ENCODE measurements around the gene PDCD4. TPM values are rescaled to one million over a fixed set of nuclear protein-coding genes. Genes with fewer than 3 reads are reported as not detected.

Gene PDCD4
- total and polyA plus RNA-seq, 9 of the 15 experiments (the other 6 are each of a cell fraction or from before 2014, with no cell fraction given), result 12.9 to 44.1 (median 33.7) TPM

- Histone ChIP-seq H3K27me3 (ENCODE audit: control insufficient read depth in 2 of 2, insufficient read depth in 2 of 2, low read length in 2 of 2) (no peaks in the 10 kb centered on the region), H3K36me3 (ENCODE audit: control insufficient read depth, insufficient read depth, low read length) (peaks cover 31% of the 10 kb centered on the region; the same call in 2 of the 3 replicates), H3K4me3 (no peak overlapping the region), H3K9ac (ENCODE audit: insufficient read depth in 1 of 2, low read depth in 2 of 2, low read length in 2 of 2) (no peak overlapping the region), H3K9me3 (replicated peaks; ENCODE audit: control insufficient read depth, insufficient read depth, low read depth, low read length) (no peaks in the 10 kb centered on the region), H3K27ac (ENCODE audit: extremely low read depth, low read depth, low read length) (no peak overlapping the region), H3K4me2 (ENCODE audit: insufficient read depth, low read length) (no peak overlapping the region), H2AFZ (ENCODE audit: low read depth, low read length) (no peak overlapping the region), H4K20me1 (replicated peaks; ENCODE audit: control insufficient read depth, insufficient read depth, low read length) (no peaks in the 10 kb centered on the region), H3K9me1 (ENCODE audit: control insufficient read depth, insufficient read depth, low read length) (no peaks in the 10 kb centered on the region), H3K4me1 (replicated peaks in 1 of 2; ENCODE audit: control insufficient read depth in 2 of 2, insufficient read depth in 2 of 2, low read length in 2 of 2) (peaks cover 7 to 15% of the 10 kb centered on the region in 2 experiments; a peak in 4 of 5 replicates), H3K79me2 (ENCODE audit: control insufficient read depth, insufficient read depth, low read length) (no peaks in the 10 kb centered on the region)
- intact Hi-C loops (cut with micrococcal nuclease) (loop anchor here (5.0 kb wide), 1 partner anchor 68 kb away; no protein-coding TSS in a partner anchor), in situ Hi-C loops (cut with MboI) (no loop called here)
- POLR2A ChIA-PET, result no interaction called here
- 34% methylated on average over 5 of the region's 5 CpGs for WGBS (ENCODE audit: insufficient coverage, low coverage, missing lambda C conversion rate)
- ATAC-seq (no peak), FAIRE-seq (no peak), DNase-seq (ENCODE audit: extremely low read depth in 1 of 4, low spot score in 3 of 4) (no peak)
- CTCF ChIA-PET (ENCODE audit: low intra/inter-chr PET ratio), result no interaction called here
- no TSS peak for BruUV-seq (replicated peaks)
- TF ChIP-seq ZBTB9 (CRISPR knock-in tag; IDR thresholded peaks at IDR 0.05), result no peak
- no peak for TF ChIP-seq POU5F1 (IDR thresholded peaks at IDR 0.05; ENCODE audit: borderline replicate concordance, low read depth, low read length, partially characterized antibody)
- no peak for TF ChIP-seq ZNF584 (CRISPR knock-in tag; IDR thresholded peaks at IDR 0.05; ENCODE audit: low read depth)
- no peak for TF ChIP-seq ZNF232 (CRISPR knock-in tag; IDR thresholded peaks at IDR 0.05)
- no peak for TF ChIP-seq ATF3 (IDR thresholded peaks at IDR 0.05)
- no peak for TF ChIP-seq ATF3 (CRISPR knock-in tag; conservative IDR thresholded peaks at IDR 0.05)
- TF ChIP-seq PTTG1 (tag; IDR thresholded peaks at IDR 0.05; ENCODE audit: low read depth), result no peak
- TF ChIP-seq AFF4 (CRISPR knock-in tag; IDR thresholded peaks at IDR 0.05), result no peak
- no peak for TF ChIP-seq ZEB2 (IDR thresholded peaks at IDR 0.05)
- TF ChIP-seq ARID3B (CRISPR knock-in tag; IDR thresholded peaks at IDR 0.05; ENCODE audit: borderline replicate concordance), result no peak
- no peak for TF ChIP-seq ZMIZ1 (IDR thresholded peaks at IDR 0.05; ENCODE audit: low read depth in 2 of 2, low read length in 2 of 2)
These were observed 47.1 kb upstream of the PDCD4 start for GRCh38 chr10:110824660-110825059.
